NT2/D1 (cell line): ENCODE data around the gene JMY.

Experiments used
- SUZ12 ChIP-seq: IDR thresholded peaks from 2 replicates; pipeline ENCODE4 v1.6.1; 2011; ENCODE audit not compliant: insufficient read length, insufficient read depth; ENCODE audit errors: extremely low read depth
- ZNF274 ChIP-seq: IDR thresholded peaks from 2 replicates; pipeline ENCODE4 v1.6.1; 2011; ENCODE audit warnings: mild to moderate bottlenecking, low read depth, low read length

GRCh38 chr5:79261897-79262296 is 26.0 kb downstream of the JMY start:
- TF ChIP-seq ZNF274 (no peak), SUZ12 (no peak)
